Measurements from ENCODE around the gene ZNF74.

- TF ChIP-seq, protein P1, sequence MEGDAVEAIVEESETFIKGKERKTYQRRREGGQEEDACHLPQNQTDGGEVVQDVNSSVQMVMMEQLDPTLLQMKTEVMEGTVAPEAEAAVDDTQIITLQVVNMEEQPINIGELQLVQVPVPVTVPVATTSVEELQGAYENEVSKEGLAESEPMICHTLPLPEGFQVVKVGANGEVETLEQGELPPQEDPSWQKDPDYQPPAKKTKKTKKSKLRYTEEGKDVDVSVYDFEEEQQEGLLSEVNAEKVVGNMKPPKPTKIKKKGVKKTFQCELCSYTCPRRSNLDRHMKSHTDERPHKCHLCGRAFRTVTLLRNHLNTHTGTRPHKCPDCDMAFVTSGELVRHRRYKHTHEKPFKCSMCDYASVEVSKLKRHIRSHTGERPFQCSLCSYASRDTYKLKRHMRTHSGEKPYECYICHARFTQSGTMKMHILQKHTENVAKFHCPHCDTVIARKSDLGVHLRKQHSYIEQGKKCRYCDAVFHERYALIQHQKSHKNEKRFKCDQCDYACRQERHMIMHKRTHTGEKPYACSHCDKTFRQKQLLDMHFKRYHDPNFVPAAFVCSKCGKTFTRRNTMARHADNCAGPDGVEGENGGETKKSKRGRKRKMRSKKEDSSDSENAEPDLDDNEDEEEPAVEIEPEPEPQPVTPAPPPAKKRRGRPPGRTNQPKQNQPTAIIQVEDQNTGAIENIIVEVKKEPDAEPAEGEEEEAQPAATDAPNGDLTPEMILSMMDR (IDR thresholded peaks at IDR 0.05; ENCODE audit: poor library complexity), result no peak
- TF ChIP-seq EZH2 (IDR thresholded peaks at IDR 0.05; ENCODE audit: borderline replicate concordance) (no peak), EZH2phosphoT487 (IDR thresholded peaks at IDR 0.05; ENCODE audit: low read depth, severe bottlenecking, unreplicated experiment) (no peak)
Measured at GRCh38 chr22:20431511-20432192, 37.7 kb downstream of the ZNF74 start.
